HepG2 (cell line): ENCODE measurements around the gene ANXA11.
"Not testable (repeated sequence)": the region's sequence is repeated elsewhere in the genome, so short reads cannot be mapped to it uniquely, and the experiment has no call there.

ENCODE experiments used
- ADNP ChIP-seq: sonication (generic); formaldehyde crosslinking; IDR thresholded peaks from 2 replicates; pipeline ENCODE4 v1.4.0; 2020; ENCODE audit warnings: missing genetic modification reagents
- NCOR1 ChIP-seq: fragments of 200-600 bp; sonication (generic); IDR thresholded peaks from 2 replicates; pipeline ENCODE4 v1.7.0; 2017; ENCODE audit warnings: antibody characterized with exemption, low read length, borderline replicate concordance
- SIN3A ChIP-seq: IDR thresholded peaks from 2 replicates; pipeline ENCODE4 v1.6.1; 2011; ENCODE audit warnings: low read depth, mild to moderate bottlenecking, control low read depth, low read length, borderline replicate concordance
- SMARCC2 ChIP-seq: fragments of 450-650 bp; IDR thresholded peaks from 2 replicates; pipeline ENCODE4 v1.6.1; 2017; ENCODE audit warnings: antibody characterized with exemption, mild to moderate bottlenecking
- ZXDC ChIP-seq: sonication (generic); formaldehyde crosslinking; IDR thresholded peaks from 2 replicates; pipeline ENCODE4 v1.5.0; 2020; ENCODE audit warnings: mild to moderate bottlenecking, missing genetic modification reagents

GRCh38 chr10:80218878-80219277, 13.5 kb upstream of the ANXA11 start:
- not testable (repeated sequence) for TF ChIP-seq ZXDC (CRISPR knock-in tag); NCOR1; ADNP (CRISPR knock-in tag); SIN3A; SMARCC2
